ENCODE data around the gene AKAP6. TPM values are rescaled to one million over a fixed set of nuclear protein-coding genes. Genes with fewer than 3 reads are reported as not detected.

AKAP6 gene
- total and polyA plus RNA-seq, 2 experiments from 2014 or later = 9.2 to 21.8 TPM

DNA sequence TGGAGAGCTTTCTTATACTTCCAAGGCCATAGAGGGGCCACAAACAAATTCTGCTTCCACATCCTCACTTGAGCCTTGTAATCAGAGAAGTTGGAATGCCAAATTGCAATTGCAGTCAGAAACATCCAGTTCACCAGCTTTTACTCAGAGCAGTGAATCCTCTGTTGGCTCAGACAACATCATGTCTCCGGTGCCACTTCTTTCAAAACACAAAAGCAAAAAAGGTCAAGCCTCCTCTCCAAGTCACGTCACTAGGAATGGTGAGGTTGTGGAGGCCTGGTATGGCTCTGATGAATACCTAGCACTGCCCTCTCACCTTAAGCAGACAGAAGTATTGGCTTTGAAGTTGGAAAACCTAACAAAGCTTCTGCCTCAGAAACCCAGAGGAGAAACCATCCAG, 217.1 kb downstream of the AKAP6 start:
- H3K27ac ChIP-seq = no peak overlapping the region
- no peaks in the 10 kb centered on the region for H3K36me3 ChIP-seq
- H3K4me3 ChIP-seq = no peak overlapping the region
- DNase-seq (ENCODE audit: low read depth in 1 of 2, low spot score in 1 of 2) = no peak
- no peak for TF ChIP-seq CTCF (IDR thresholded peaks at IDR 0.05; ENCODE audit: low read depth, low read length)
- H3K9me3 ChIP-seq (ENCODE audit: low read depth) = no peaks in the 10 kb centered on the region
- no peaks in the 10 kb centered on the region for H3K27me3 ChIP-seq
- no peaks in the 10 kb centered on the region for H3K4me1 ChIP-seq (ENCODE audit: low read depth)

- Histone ChIP-seq H3K4me1 (ENCODE audit: low read depth) (no peaks in the 10 kb centered on the region), H3K4me3 (no peak overlapping the region), H3K27me3 (no peaks in the 10 kb centered on the region), H3K27ac (no peak overlapping the region), H3K9me3 (ENCODE audit: low read depth) (no peaks in the 10 kb centered on the region), H3K36me3 (no peaks in the 10 kb centered on the region)
- no peak for TF ChIP-seq CTCF (IDR thresholded peaks at IDR 0.05; ENCODE audit: low read depth, low read length)
- no peak for DNase-seq (ENCODE audit: low read depth in 1 of 2, low spot score in 1 of 2)
Measured at GRCh38 chr14:32552766-32553165, 223.7 kb downstream of the AKAP6 start.

- H3K9me3 ChIP-seq (ENCODE audit: low read depth) = no peaks in the 10 kb centered on the region
- H3K27ac ChIP-seq = no peak overlapping the region
- no peak overlapping the region for H3K4me3 ChIP-seq
- peaks cover 15% of the 10 kb centered on the region for H3K4me1 ChIP-seq (ENCODE audit: low read depth)
- H3K27me3 ChIP-seq = no peaks in the 10 kb centered on the region
- no peak for DNase-seq (ENCODE audit: low read depth in 1 of 2, low spot score in 1 of 2)
- H3K36me3 ChIP-seq = no peaks in the 10 kb centered on the region
- TF ChIP-seq CTCF (IDR thresholded peaks at IDR 0.05; ENCODE audit: low read depth, low read length) = no peak
Measured at GRCh38 chr14:32559048-32559447, 229.9 kb downstream of the AKAP6 start.

DNA sequence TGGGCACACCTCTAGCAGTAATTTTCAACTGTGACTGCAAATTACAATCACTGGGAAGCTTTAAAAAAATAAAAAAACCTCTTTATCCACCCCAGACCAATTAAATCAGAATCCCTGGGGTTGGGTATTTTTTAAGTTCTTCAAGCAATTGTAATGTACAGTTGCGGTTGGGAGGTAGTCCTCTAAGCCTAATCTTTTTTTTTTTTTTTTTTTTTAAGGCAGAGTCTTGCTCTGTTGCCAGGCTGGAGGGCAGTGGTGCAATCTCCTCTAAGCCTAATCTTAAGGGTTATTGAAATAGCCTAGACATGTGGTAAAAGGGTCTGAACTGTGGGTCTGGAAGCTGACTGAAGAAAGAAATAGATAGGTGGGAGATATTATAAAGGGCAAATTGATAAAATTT, 230.5 kb downstream of the AKAP6 start:
- no peaks in the 10 kb centered on the region for H3K27me3 ChIP-seq
- no peak overlapping the region for H3K4me3 ChIP-seq
- H3K4me1 ChIP-seq (ENCODE audit: low read depth) = peaks cover 18% of the 10 kb centered on the region
- no peak for TF ChIP-seq CTCF (IDR thresholded peaks at IDR 0.05; ENCODE audit: low read depth, low read length)
- peak in 1 of 2 donors; percentile 71 for DNase-seq (ENCODE audit: low read depth in 1 of 2, low spot score in 1 of 2)
- H3K9me3 ChIP-seq (ENCODE audit: low read depth) = no peaks in the 10 kb centered on the region
- no peak overlapping the region for H3K27ac ChIP-seq
- no peaks in the 10 kb centered on the region for H3K36me3 ChIP-seq

DNA sequence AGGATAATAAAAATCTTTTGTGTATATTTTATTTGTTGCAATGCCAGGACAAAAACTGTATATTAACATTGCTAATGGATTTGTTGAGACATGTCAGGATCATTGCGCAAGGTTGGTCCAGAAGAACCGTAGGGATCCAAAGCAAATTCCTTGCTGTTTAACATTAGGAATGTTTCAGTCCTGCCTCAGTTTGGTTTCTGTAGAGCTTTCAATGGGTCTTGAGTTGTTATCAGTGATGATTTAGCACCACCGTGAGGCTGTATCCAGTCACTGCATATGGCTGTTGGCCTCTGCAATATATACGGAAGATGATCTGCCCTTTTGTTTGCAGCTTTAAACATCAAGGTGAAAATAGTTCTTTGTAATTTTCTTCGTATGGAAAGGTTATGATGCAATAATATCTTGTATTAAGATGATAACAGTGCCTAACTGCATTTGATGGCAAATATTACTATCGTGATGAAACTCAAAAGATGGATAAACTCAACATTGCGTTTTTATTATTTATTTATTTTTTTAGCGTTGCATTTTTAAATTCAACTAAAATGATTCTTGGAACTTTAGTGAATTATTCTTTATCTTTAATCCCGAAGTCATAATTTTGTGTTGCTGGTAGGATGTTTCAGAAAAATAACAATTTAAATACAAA, 231.2 kb downstream of the AKAP6 start:
- H3K9me3 ChIP-seq (ENCODE audit: low read depth) = no peaks in the 10 kb centered on the region
- DNase-seq (ENCODE audit: low read depth in 1 of 2, low spot score in 1 of 2) = peak; percentile 80 to 92
- no peak overlapping the region for H3K27ac ChIP-seq
- H3K4me1 ChIP-seq (ENCODE audit: low read depth) = peaks cover 25% of the 10 kb centered on the region
- H3K36me3 ChIP-seq = no peaks in the 10 kb centered on the region
- TF ChIP-seq CTCF (IDR thresholded peaks at IDR 0.05; ENCODE audit: low read depth, low read length) = peak; percentile 89
- H3K4me3 ChIP-seq = no peak overlapping the region
- H3K27me3 ChIP-seq = no peaks in the 10 kb centered on the region
